GM19372 (cell line): ENCODE results near the gene LHX5.

Experiments used
- ATAC-seq: cut with Tn5 transposase; IDR thresholded peaks from one replicate; pipeline ENCODE4 v1.9.1; 2021; ENCODE audit warnings: mild to moderate bottlenecking, low read depth, moderate library complexity; ENCODE audit not compliant: unreplicated experiment

The LHX5 gene

GRCh38 chr12:113478351-113479011, 6.8 kb upstream of the LHX5 start:
- no peak for ATAC-seq

DNA sequence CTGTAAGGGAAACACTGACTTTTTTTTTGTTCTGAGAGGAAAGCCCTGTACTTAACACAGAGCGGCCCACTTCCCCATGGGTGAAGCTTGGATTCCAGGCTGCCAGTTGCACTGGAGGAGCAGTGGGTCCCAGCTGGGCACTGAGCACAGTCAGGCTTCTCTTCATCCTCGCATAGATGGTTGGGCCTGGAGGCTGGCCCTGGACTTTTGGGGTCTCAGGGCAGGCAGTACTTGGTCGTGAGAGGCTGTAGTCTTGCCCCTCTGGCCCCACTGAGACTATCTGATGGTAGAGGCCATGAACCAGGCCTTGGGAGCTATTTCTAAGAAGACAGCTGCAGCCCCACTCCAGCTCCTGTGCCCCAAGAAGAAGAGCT, 6.2 kb upstream of the LHX5 start:
- no peak for ATAC-seq

- ATAC-seq = no peak
Measured at GRCh38 chr12:113477171-113477841, 5.6 kb upstream of the LHX5 start.

- no peak for ATAC-seq
Measured at GRCh38 chr12:113476176-113476986, 4.7 kb upstream of the LHX5 start.

DNA sequence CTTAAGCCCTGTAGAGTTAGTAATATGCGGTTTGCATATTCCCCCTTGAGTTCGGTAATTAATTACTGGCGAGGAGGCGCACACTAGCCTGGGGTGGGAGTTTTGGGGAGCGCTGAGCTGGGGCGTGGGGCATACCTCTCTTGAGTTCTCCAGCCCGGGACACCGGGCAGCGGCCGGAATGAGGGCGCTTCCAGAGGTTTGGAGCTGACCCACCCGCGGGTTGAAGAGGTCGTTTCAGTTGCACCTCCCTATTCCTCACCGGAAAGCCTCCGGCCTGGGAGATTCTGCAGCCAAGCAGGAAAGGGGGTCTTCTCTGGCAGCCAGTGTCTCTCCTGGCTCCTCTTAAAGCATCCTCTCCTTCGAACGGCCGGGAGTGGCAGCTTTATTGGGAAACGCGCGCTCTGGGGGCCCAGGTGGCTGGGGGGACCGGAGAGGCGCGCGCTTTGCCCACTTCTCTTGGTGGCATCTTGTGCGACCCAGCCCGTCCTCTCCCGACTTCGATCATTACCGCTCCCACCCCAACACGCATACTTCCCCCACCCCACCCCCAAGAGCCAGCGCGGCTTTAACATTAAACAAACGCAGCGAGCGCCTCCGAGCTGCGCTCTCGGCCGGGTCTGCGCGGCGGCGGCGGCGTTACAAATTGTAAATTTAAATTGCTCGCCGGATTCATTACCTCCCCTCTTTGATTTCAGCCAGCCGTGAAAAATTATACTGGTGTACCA, 3.9 kb upstream of the LHX5 start:
- no peak for ATAC-seq

- ATAC-seq = no peak
Measured at GRCh38 chr12:113474635-113475436, 3.2 kb upstream of the LHX5 start.

- no peak for ATAC-seq
Measured at GRCh38 chr12:113473942-113474341, 2.3 kb upstream of the LHX5 start.

GRCh38 chr12:113473400-113473799, 1.7 kb upstream of the LHX5 start:
- ATAC-seq = no peak

GRCh38 chr12:113472191-113473121, 785 bp upstream of the LHX5 start:
- ATAC-seq = no peak

- no peak for ATAC-seq
Measured at GRCh38 chr12:113470871-113471618, 626 bp downstream of the LHX5 start.

GRCh38 chr12:113469949-113470743, 1.5 kb downstream of the LHX5 start:
- ATAC-seq = no peak

- no peak for ATAC-seq
Measured at GRCh38 chr12:113469224-113469948, 2.3 kb downstream of the LHX5 start.

GRCh38 chr12:113468365-113469223, 3.1 kb downstream of the LHX5 start:
- ATAC-seq = no peak

- no peak for ATAC-seq
Measured at GRCh38 chr12:113467502-113468364, 3.9 kb downstream of the LHX5 start.

DNA sequence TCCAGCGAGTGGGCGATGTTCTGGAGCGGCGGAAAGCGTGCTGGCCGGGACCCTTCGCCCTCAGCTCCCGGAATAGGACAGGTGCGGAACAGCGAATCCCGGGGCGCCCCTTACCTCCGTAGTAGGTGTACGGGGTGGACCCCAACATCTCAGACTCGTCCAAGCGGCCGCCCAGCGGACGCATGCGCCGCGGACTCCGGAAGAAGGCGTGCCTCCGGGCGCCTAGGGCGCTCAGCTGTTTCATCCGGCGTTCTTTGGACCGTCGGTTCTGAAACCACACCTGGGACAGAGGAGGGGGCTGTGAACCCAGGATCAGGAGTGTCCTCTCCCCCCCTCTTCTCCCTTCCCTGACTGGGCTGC, 4.5 kb downstream of the LHX5 start:
- no peak for ATAC-seq
